SK-N-MC (cell line): ENCODE measurements around the gene VAMP8.

Experiments used
- EZH2 ChIP-seq: fragments of 200-600 bp; sonication (generic); IDR thresholded peaks from one replicate; pipeline ENCODE4 v1.6.1; 2017; ENCODE audit warnings: antibody characterized with exemption
- FOXP2 ChIP-seq: optimal IDR thresholded peaks from 2 replicates; pipeline ENCODE3; 2011; ENCODE audit warnings: mild to moderate bottlenecking, moderate library complexity; ENCODE audit not compliant: insufficient read depth; ENCODE audit errors: extremely low read length, control extremely low read depth
- POLR2AphosphoS5 ChIP-seq: IDR thresholded peaks from 2 replicates; pipeline ENCODE4 v1.6.1; 2012; ENCODE audit warnings: mild to moderate bottlenecking, low read depth, low read length, borderline replicate concordance

DNA sequence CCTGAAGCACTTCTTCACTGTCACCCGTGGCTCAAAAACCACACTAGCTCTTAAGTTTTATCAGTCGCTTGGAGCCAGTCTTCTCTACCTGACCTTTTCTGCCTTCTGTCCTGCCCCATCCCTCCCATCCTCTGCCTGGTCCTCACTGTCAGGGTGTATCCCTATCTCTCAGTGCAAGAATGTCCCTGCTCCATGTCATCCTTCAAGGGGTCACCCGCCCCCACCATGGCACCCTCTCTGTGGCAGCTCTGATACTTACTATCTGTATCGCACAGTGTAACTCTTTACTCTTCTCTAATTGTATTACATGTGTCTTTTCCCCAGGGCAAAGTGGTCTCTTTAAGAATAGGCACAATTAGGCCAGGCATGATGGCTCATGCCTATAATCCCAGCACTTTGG, 11.3 kb downstream of the VAMP8 start:
- TF ChIP-seq POLR2AphosphoS5 (no peak), EZH2 (no peak), FOXP2 (no peak)
